ENCODE data around the gene SUSD6. TPM values are rescaled to one million over a fixed set of nuclear protein-coding genes. Genes with fewer than 3 reads are reported as not detected.

Gene SUSD6, protein sequence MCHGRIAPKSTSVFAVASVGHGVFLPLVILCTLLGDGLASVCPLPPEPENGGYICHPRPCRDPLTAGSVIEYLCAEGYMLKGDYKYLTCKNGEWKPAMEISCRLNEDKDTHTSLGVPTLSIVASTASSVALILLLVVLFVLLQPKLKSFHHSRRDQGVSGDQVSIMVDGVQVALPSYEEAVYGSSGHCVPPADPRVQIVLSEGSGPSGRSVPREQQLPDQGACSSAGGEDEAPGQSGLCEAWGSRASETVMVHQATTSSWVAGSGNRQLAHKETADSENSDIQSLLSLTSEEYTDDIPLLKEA
- 2.1 and 3.0 TPM in 2 replicates for total RNA-seq (2014; rRNA removed; shearing (Covaris generic); ENCODE audit: low replicate concordance)

- in situ Hi-C loops (cut with HindIII; ENCODE audit: low pct_unique_long_range_greater_than_20kb, low sequenced_read_pairs) = no loop called here
- peak; percentile 69 for DNase-seq (ENCODE audit: low read depth)
These were observed at the start of gene SUSD6 for GRCh38 chr14:69611172-69612013. SUSD6 (plus strand) TSS chr14:69611596; CDS start chr14:69658593, 46,997 bp downstream.

- in situ Hi-C loops (cut with HindIII; ENCODE audit: low pct_unique_long_range_greater_than_20kb, low sequenced_read_pairs) = no loop called here
These were observed 49.5 kb upstream of the SUSD6 start for GRCh38 chr14:69561893-69562292.

DNA sequence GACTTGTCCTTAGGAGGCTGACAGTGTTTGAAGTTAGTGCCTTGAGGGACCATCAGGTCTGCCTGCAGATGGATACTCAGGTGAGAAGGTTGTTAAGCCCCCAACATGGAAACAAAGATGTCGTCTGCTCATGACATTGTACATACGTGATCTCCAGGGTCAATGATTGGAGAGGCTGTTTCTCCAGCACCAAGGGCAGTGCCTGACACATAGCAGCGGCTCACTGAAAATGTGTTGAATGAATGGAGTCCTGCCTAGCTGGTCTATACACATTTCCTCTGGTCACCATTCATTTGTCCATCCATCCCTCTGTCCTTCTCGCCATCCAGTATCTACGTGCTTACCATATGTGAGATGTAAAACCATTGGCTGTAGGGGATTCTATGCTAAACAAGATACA, 43.8 kb upstream of the SUSD6 start:
- in situ Hi-C loops (cut with HindIII; ENCODE audit: low pct_unique_long_range_greater_than_20kb, low sequenced_read_pairs) = no loop called here
- no peak for DNase-seq (ENCODE audit: low read depth)

More at GRCh38 chr14:69561893-69562292, 49.5 kb upstream of the SUSD6 start:
- no peak for DNase-seq (ENCODE audit: low read depth)

- in situ Hi-C loops (cut with HindIII; ENCODE audit: low pct_unique_long_range_greater_than_20kb, low sequenced_read_pairs) = no loop called here
- no peak for DNase-seq (ENCODE audit: low read depth)
These were observed 41.5 kb upstream of the SUSD6 start for GRCh38 chr14:69569859-69570258.

- no peak for DNase-seq (ENCODE audit: low read depth)
- in situ Hi-C loops (cut with HindIII; ENCODE audit: low pct_unique_long_range_greater_than_20kb, low sequenced_read_pairs) = no loop called here
These were observed 40.5 kb upstream of the SUSD6 start for GRCh38 chr14:69570836-69571330.

GRCh38 chr14:69571449-69572029, 39.9 kb upstream of the SUSD6 start:
- no peak for DNase-seq (ENCODE audit: low read depth)

GRCh38 chr14:69572030-69572840, 39.2 kb upstream of the SUSD6 start:
- in situ Hi-C loops (cut with HindIII; ENCODE audit: low pct_unique_long_range_greater_than_20kb, low sequenced_read_pairs) = no loop called here
- peak; percentile 70 for DNase-seq (ENCODE audit: low read depth)

More at GRCh38 chr14:69571449-69572029, 39.9 kb upstream of the SUSD6 start:
- in situ Hi-C loops (cut with HindIII; ENCODE audit: low pct_unique_long_range_greater_than_20kb, low sequenced_read_pairs) = no loop called here

DNA sequence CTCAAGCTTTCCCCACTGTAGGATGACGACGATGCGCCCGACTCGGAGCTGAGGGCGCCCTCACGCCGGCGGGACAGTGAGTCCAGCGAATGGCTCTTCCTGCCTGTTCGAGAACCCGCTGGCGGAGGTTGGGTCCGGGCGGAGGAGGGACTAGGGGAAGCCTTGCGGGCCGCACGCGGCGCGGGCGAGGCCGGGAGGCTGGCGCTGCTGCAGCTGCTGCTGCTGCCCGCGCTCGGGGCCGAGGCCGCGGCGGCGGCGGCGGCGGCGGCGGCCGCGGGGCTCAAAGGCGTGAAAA, 38.6 kb upstream of the SUSD6 start:
- DNase-seq (ENCODE audit: low read depth) = no peak
- in situ Hi-C loops (cut with HindIII; ENCODE audit: low pct_unique_long_range_greater_than_20kb, low sequenced_read_pairs) = no loop called here

- no peak for DNase-seq (ENCODE audit: low read depth)
- in situ Hi-C loops (cut with HindIII; ENCODE audit: low pct_unique_long_range_greater_than_20kb, low sequenced_read_pairs) = no loop called here
These were observed 38.1 kb upstream of the SUSD6 start for GRCh38 chr14:69573205-69573830.

GRCh38 chr14:69573831-69574262, 37.5 kb upstream of the SUSD6 start:
- in situ Hi-C loops (cut with HindIII; ENCODE audit: low pct_unique_long_range_greater_than_20kb, low sequenced_read_pairs) = no loop called here

DNA sequence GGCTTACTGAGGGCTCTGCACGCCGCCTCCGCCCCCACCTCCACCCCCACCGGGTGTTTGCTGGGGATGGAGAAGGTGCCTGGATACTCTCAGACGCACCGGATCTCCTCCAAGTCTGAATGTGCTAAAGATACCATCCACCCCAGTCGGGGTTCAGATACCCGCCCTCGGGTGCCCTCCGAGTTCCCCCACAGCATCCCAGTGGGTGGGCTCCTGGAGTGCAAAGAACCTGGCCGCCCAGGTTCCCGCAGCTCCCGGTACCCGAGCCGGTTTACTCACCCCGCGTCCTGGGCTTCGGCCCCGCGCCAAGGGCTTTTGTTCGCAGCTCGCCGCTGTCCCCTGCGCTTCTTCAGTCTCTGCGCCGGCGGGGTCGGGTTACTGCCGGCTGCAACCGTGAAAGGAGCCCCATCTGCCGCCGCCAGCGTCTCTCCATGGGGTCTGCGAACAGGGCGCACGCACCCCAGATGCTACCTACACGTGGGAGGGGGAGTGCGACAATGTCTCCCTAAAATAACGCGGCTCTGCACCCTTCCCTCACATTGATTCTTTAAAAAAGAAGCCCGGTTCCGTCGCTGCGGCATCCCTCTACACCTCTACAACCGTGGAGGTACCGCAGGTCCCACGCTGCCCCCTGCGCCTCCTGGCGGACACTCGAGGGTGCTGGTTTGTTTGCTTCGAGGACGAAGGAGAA, 37.0 kb upstream of the SUSD6 start, which contains the start of gene CCDC177:
CCDC177 (minus strand) TSS at position 609 of the 691 bp plus-strand sequence. CDS start 1,249 bp downstream, outside the sequence.
- DNase-seq (ENCODE audit: low read depth) = no peak
- in situ Hi-C loops (cut with HindIII; ENCODE audit: low pct_unique_long_range_greater_than_20kb, low sequenced_read_pairs) = no loop called here

More at GRCh38 chr14:69573831-69574262, 37.5 kb upstream of the SUSD6 start:
- DNase-seq (ENCODE audit: low read depth) = no peak

- in situ Hi-C loops (cut with HindIII; ENCODE audit: low pct_unique_long_range_greater_than_20kb, low sequenced_read_pairs) = no loop called here
- no peak for DNase-seq (ENCODE audit: low read depth)
These were observed 36.5 kb upstream of the SUSD6 start for GRCh38 chr14:69574954-69575295.

GRCh38 chr14:69579476-69579875, 31.9 kb upstream of the SUSD6 start:
- in situ Hi-C loops (cut with HindIII; ENCODE audit: low pct_unique_long_range_greater_than_20kb, low sequenced_read_pairs) = no loop called here
- no peak for DNase-seq (ENCODE audit: low read depth)

GRCh38 chr14:69580009-69580577, 31.3 kb upstream of the SUSD6 start:
- no peak for DNase-seq (ENCODE audit: low read depth)
- in situ Hi-C loops (cut with HindIII; ENCODE audit: low pct_unique_long_range_greater_than_20kb, low sequenced_read_pairs) = no loop called here

DNA sequence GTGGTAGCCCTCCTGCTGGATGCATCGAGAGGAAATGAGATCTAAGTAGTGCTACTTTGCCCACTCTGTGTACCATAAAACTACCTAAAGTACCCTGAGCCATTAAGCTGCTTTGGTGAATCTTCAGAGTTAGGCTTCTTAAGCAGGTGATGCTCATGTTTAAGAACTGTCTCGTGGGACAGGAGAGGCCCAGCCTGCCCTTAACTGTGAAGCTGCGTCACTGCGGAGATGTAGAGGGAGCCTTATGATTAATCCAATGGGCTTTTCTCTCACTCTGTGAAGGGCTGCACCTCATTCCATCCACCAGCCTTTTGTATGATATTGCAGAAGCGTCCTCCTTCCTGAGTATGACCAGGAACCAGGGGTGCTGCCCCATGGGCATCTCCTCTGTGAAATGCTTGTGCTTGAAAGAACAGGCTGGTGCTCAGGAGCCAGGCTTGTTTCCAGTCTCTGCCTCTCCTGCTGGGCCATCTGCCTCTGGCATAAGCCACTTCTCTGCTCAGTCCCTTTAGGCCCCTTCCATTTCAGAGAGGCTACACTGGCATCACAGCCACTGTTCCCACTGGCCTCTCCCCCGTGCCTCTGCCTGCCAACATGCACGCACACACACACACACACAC, 30.0 kb upstream of the SUSD6 start:
- DNase-seq (ENCODE audit: low read depth) = no peak
- in situ Hi-C loops (cut with HindIII; ENCODE audit: low pct_unique_long_range_greater_than_20kb, low sequenced_read_pairs) = no loop called here

DNA sequence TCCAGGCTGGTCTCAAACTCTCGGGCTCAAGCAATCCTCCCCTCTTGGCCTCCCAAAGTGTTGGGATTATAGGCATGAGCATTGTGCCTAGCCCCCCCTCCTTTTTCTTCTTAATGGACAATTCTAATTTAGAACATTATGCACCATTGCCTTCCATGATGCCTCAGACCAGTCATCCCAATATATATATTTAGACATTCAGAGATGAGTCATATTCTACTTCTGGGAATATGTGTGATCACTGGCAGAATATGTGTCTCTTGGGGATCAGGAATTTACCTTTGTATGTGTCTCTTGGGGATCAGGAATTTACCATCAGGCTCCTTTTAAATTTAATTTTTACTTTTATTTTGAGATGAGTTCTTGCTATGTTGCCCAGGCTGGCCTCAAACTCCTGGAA, 29.2 kb upstream of the SUSD6 start:
- in situ Hi-C loops (cut with HindIII; ENCODE audit: low pct_unique_long_range_greater_than_20kb, low sequenced_read_pairs) = no loop called here
- no peak for DNase-seq (ENCODE audit: low read depth)
